Uterus (tissue), 4 donors: ENCODE results near the gene FSHR. TPM values are rescaled to one million over a fixed set of nuclear protein-coding genes. Genes with fewer than 3 reads are reported as not detected.

Experiments
- DNase-seq, 2 donors: peaks; one replicate each; pipeline ENCODE4 v3.0.0-alpha.2; 2019 to 2020
- H3K27ac ChIP-seq, 2 donors: fragments of 200-600 bp; sonication (generic); 1 replicate in 1 of 2; 2 replicates in 1 of 2; pipeline ENCODE4 v1.5.1; 2016 to 2018
- H3K27me3 ChIP-seq, 2 donors: fragments of 200-600 bp; sonication (generic); one replicate each; pipeline ENCODE4 v1.5.1; 2018 to 2019; ENCODE audit warnings: control low read depth in 1 of 2
- H3K36me3 ChIP-seq, 2 donors: fragments of 200-600 bp; sonication (generic); one replicate each; pipeline ENCODE4 v1.5.1; 2019; ENCODE audit warnings: control low read depth in 1 of 2
- H3K4me1 ChIP-seq, 2 donors: fragments of 200-600 bp; sonication (generic); one replicate each; pipeline ENCODE4 v1.5.1; 2018 to 2019; ENCODE audit warnings: control low read depth in 1 of 2
- H3K4me3 ChIP-seq, 2 donors: fragments of 200-600 bp; sonication (generic); 1 replicate in 1 of 2; 2 replicates in 1 of 2; pipeline ENCODE4 v1.5.1; 2018 to 2019; ENCODE audit warnings: mild to moderate bottlenecking in 1 of 2
- H3K9me3 ChIP-seq, 2 donors: fragments of 200-600 bp; sonication (generic); one replicate each; pipeline ENCODE4 v1.5.1; 2019; ENCODE audit warnings: control low read depth in 1 of 2
- CTCF ChIP-seq, 4 experiments: fragments of 200-600 bp in 2 of 4; fragments of 450-650 bp in 2 of 4; sonication (generic) in 2 of 4; IDR thresholded peaks; one replicate each; pipeline ENCODE4 v1.5.1; 2016 to 2019; ENCODE audit warnings: antibody characterized with exemption in 4 of 4, mild to moderate bottlenecking in 2 of 4, moderate library complexity in 1 of 4
- POLR2A ChIP-seq, 2 donors: fragments of 450-650 bp; IDR thresholded peaks; one replicate each; pipeline ENCODE4 v1.6.1; 2016; ENCODE audit warnings: antibody characterized with exemption in 2 of 2, mild to moderate bottlenecking in 1 of 2, moderate library complexity in 1 of 2
- intact Hi-C: fragments of 100-400 bp; cut with DNase I; formaldehyde crosslinking; loops from one replicate; pipeline ENCODE4 v1.15.1; 2023; ENCODE audit warnings: low total_unique reads
- total RNA-seq, 4 donors: library from RNA; depleted of rRNA in 3 of 4; stranded (reverse); fragments of >200 nt in 3 of 4; gene quantifications; one replicate each; pipeline versions ENCODE4 v1.1.0 to v1.2.4, GENCODE V29; 2014 to 2023
- donor health status: DM: yes; HTN: yes; CAD: no.

FSHR gene
- total RNA-seq, 4 donors from 2014 or later = not detected

- DNase-seq = no peak
- Histone ChIP-seq H3K4me1 (no peaks in the 10 kb centered on the region), H3K9me3 (no peaks in the 10 kb centered on the region), H3K36me3 (no peaks in the 10 kb centered on the region), H3K27me3 (no peaks in the 10 kb centered on the region), H3K4me3 (no peak overlapping the region), H3K27ac (no peak overlapping the region)
- intact Hi-C loops = no loop called here
- TF ChIP-seq POLR2A (IDR thresholded peaks at IDR 0.05) (no peak), CTCF (IDR thresholded peaks at IDR 0.05) (no peak)
Observed at GRCh38 chr2:49003201-49003600, 151.1 kb downstream of the FSHR start.

GRCh38 chr2:49002750-49003149 lies 151.6 kb downstream of the FSHR start:
- no peak for DNase-seq
- no peaks in the 10 kb centered on the region for H3K27me3 ChIP-seq
- H3K9me3 ChIP-seq = no peaks in the 10 kb centered on the region
- no peak overlapping the region for H3K4me3 ChIP-seq
- no peak overlapping the region for H3K27ac ChIP-seq
- TF ChIP-seq POLR2A (IDR thresholded peaks at IDR 0.05) = no peak
- TF ChIP-seq CTCF (IDR thresholded peaks at IDR 0.05) = no peak
- intact Hi-C loops = no loop called here
- no peaks in the 10 kb centered on the region for H3K4me1 ChIP-seq
- no peaks in the 10 kb centered on the region for H3K36me3 ChIP-seq

GRCh38 chr2:49000695-49001094 lies 153.6 kb downstream of the FSHR start:
- Histone ChIP-seq H3K4me1 (no peaks in the 10 kb centered on the region), H3K9me3 (no peaks in the 10 kb centered on the region), H3K36me3 (no peaks in the 10 kb centered on the region), H3K27ac (no peak overlapping the region), H3K4me3 (no peak overlapping the region), H3K27me3 (no peaks in the 10 kb centered on the region)
- no peak for DNase-seq
- no peak for TF ChIP-seq CTCF (IDR thresholded peaks at IDR 0.05)
- no peak for TF ChIP-seq POLR2A (IDR thresholded peaks at IDR 0.05)
- intact Hi-C loops = no loop called here

GRCh38 chr2:48998449-48998848 lies 155.9 kb downstream of the FSHR start:
- TF ChIP-seq POLR2A (IDR thresholded peaks at IDR 0.05) = no peak
- no peak for TF ChIP-seq CTCF (IDR thresholded peaks at IDR 0.05)
- intact Hi-C loops = no loop called here
- Histone ChIP-seq H3K4me1 (no peaks in the 10 kb centered on the region), H3K27ac (no peak overlapping the region), H3K4me3 (no peak overlapping the region), H3K36me3 (no peaks in the 10 kb centered on the region), H3K9me3 (no peaks in the 10 kb centered on the region), H3K27me3 (no peaks in the 10 kb centered on the region)
- no peak for DNase-seq

- H3K27ac ChIP-seq = no peak overlapping the region
- TF ChIP-seq CTCF (IDR thresholded peaks at IDR 0.05) = no peak
- TF ChIP-seq POLR2A (IDR thresholded peaks at IDR 0.05) = no peak
- DNase-seq = no peak
- intact Hi-C loops = no loop called here
- H3K9me3 ChIP-seq = no peaks in the 10 kb centered on the region
- no peaks in the 10 kb centered on the region for H3K27me3 ChIP-seq
- no peaks in the 10 kb centered on the region for H3K36me3 ChIP-seq
- no peaks in the 10 kb centered on the region for H3K4me1 ChIP-seq
- H3K4me3 ChIP-seq = no peak overlapping the region
Observed at GRCh38 chr2:48993576-48993975, 160.7 kb downstream of the FSHR start.
